ENCODE data around the gene PTPN3. TPM values are rescaled to one million over a fixed set of nuclear protein-coding genes. Genes with fewer than 3 reads are reported as not detected.

PTPN3 gene
- total RNA-seq, 3 donors from 2014 or later (not counting 1 experiment from before 2014, with no cell fraction given): not detected

DNA sequence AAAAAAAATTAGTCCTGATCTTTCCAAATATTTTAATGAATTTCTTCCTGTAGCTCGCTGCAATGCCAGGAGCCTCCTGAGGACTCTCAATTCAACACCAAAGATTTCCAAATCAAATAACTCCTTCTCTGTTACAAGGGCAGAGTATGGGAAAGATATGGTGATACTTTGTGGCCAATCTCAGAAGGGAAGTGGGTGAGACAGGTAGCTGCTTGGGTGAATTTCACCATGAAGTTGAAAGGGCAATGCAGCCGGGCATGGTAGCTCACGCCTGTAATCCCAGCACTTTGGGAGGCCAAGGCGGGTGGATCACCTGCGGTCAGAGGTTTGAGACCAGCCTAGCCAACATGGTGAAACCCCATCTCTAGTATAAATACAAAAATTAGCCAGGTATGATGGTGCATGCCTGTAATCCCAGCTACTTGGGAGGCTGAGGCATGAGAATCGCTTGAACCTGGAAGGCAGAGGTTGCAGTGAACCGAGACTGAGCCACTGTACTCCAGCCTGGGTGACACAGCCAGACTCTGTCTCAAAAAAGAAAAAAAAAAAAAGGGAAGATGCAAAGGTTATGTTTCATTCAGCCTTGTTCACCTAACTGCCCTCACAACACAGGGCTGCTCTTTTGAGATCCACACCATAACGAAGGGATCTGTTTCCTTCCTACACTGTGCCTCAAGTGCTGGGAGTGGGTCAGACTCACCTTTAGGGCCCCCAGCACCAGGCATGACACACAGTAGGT is 58.6 kb downstream of the PTPN3 start:
- TF ChIP-seq, protein P1, sequence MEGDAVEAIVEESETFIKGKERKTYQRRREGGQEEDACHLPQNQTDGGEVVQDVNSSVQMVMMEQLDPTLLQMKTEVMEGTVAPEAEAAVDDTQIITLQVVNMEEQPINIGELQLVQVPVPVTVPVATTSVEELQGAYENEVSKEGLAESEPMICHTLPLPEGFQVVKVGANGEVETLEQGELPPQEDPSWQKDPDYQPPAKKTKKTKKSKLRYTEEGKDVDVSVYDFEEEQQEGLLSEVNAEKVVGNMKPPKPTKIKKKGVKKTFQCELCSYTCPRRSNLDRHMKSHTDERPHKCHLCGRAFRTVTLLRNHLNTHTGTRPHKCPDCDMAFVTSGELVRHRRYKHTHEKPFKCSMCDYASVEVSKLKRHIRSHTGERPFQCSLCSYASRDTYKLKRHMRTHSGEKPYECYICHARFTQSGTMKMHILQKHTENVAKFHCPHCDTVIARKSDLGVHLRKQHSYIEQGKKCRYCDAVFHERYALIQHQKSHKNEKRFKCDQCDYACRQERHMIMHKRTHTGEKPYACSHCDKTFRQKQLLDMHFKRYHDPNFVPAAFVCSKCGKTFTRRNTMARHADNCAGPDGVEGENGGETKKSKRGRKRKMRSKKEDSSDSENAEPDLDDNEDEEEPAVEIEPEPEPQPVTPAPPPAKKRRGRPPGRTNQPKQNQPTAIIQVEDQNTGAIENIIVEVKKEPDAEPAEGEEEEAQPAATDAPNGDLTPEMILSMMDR (IDR thresholded peaks at IDR 0.05): no peak
- H3K27ac Mint-ChIP-seq: no peak overlapping the region
- intact Hi-C loops (cut with micrococcal nuclease): no loop called here

DNA sequence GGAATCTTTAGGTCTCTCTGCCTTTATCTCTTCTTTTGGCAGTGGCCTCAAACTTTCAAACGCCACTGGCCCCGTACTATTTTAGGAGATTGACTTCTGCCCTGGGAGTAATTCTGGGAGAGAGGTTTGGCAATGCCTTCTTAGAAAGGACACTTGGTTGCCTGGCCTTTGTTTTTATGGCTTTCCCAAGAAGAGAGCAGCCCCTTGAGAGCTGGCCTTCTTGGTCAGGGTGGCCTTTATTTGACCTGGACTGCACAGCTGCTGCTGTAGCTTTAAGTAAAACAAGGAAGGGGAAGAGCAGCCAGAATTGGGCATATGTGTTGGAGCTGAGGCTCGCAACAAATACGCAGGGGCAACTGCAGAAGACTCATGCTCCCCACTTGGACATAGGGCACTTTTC is 60.8 kb downstream of the PTPN3 start:
- Histone ChIP-seq H3K9me3 (ENCODE audit: control insufficient read depth, insufficient read depth, low read length) (peaks cover 2% of the 10 kb centered on the region), H3K4me3 (ENCODE audit: low read length) (no peak overlapping the region), H3K27ac (ENCODE audit: low read length) (no peak overlapping the region), H3K4me1 (ENCODE audit: control insufficient read depth, insufficient read depth, low read length) (peaks cover 7% of the 10 kb centered on the region), H3K36me3 (ENCODE audit: control insufficient read depth, insufficient read depth, low read length) (no peaks in the 10 kb centered on the region), H3K27me3 (ENCODE audit: control insufficient read depth, insufficient read depth, low read length) (no peaks in the 10 kb centered on the region)
- no peaks in the 10 kb centered on the region for H3K36me3 Mint-ChIP-seq
- H3K9me3 Mint-ChIP-seq: no peaks in the 10 kb centered on the region
- DNase-seq: no peak
- peaks cover 7 to 14% of the 10 kb centered on the region in 2 donors for H3K27me3 Mint-ChIP-seq (ENCODE audit: low read depth in 2 of 2)
- no peak overlapping the region for H3K4me3 Mint-ChIP-seq
- peaks cover 11 to 16% of the 10 kb centered on the region in 2 donors for H3K4me1 Mint-ChIP-seq
- no peak for ATAC-seq
- TF ChIP-seq, protein P1 (IDR thresholded peaks at IDR 0.05): no peak
- intact Hi-C loops (cut with micrococcal nuclease): no loop called here
- no peak overlapping the region for H3K27ac Mint-ChIP-seq
- WGBS (ENCODE audit: insufficient coverage): 60% methylated on average over 4 of the region's 4 CpGs

More for the DNA sequence above, 58.6 kb downstream of the PTPN3 start:
- H3K9me3 Mint-ChIP-seq: no peaks in the 10 kb centered on the region
- Histone ChIP-seq H3K9me3 (ENCODE audit: control insufficient read depth, insufficient read depth, low read length) (peaks cover 2% of the 10 kb centered on the region), H3K4me3 (ENCODE audit: low read length) (no peak overlapping the region), H3K36me3 (ENCODE audit: control insufficient read depth, insufficient read depth, low read length) (no peaks in the 10 kb centered on the region), H3K4me1 (ENCODE audit: control insufficient read depth, insufficient read depth, low read length) (peaks cover 7% of the 10 kb centered on the region), H3K27ac (ENCODE audit: low read length) (no peak overlapping the region), H3K27me3 (ENCODE audit: control insufficient read depth, insufficient read depth, low read length) (no peaks in the 10 kb centered on the region)
- H3K27me3 Mint-ChIP-seq (ENCODE audit: low read depth in 2 of 2): peaks cover 7 to 14% of the 10 kb centered on the region in 2 donors
- H3K36me3 Mint-ChIP-seq: no peaks in the 10 kb centered on the region
- 73% methylated on average over 8 of the region's 8 CpGs for WGBS (ENCODE audit: insufficient coverage)
- H3K4me1 Mint-ChIP-seq: peaks cover 11 to 16% of the 10 kb centered on the region in 2 donors
- DNase-seq (no peak), ATAC-seq (no peak)
- no peak overlapping the region for H3K4me3 Mint-ChIP-seq

DNA sequence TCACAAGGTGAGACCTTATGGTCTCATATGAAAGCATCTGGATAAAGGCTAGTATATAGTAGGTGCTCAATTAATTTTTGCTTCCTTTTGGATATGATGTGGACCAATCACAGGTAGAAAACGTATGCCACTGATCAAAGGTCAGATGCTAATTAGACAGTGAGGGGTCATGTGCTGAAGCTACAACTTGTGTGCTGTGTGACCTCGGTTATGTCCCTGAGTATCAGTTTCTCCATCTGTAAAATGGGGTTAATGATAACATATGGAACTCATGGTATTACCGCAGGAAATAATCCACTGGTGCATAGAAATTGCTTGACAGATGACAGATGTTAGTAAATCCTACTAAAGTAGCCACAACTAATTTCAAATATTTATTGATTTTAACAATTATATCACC is 62.0 kb downstream of the PTPN3 start:
- H3K36me3 Mint-ChIP-seq: no peaks in the 10 kb centered on the region
- TF ChIP-seq, protein P1 (IDR thresholded peaks at IDR 0.05): no peak
- DNase-seq: no peak
- peaks cover 7 to 14% of the 10 kb centered on the region in 2 donors for H3K27me3 Mint-ChIP-seq (ENCODE audit: low read depth in 2 of 2)
- Histone ChIP-seq H3K36me3 (ENCODE audit: control insufficient read depth, insufficient read depth, low read length) (no peaks in the 10 kb centered on the region), H3K9me3 (ENCODE audit: control insufficient read depth, insufficient read depth, low read length) (peaks cover 2% of the 10 kb centered on the region), H3K4me3 (ENCODE audit: low read length) (no peak overlapping the region), H3K27me3 (ENCODE audit: control insufficient read depth, insufficient read depth, low read length) (no peaks in the 10 kb centered on the region), H3K4me1 (ENCODE audit: control insufficient read depth, insufficient read depth, low read length) (peaks cover 7% of the 10 kb centered on the region), H3K27ac (ENCODE audit: low read length) (no peak overlapping the region)
- no peaks in the 10 kb centered on the region for H3K9me3 Mint-ChIP-seq
- H3K27ac Mint-ChIP-seq: no peak overlapping the region
- peaks cover 8 to 13% of the 10 kb centered on the region in 2 donors for H3K4me1 Mint-ChIP-seq
- WGBS (ENCODE audit: insufficient coverage): 70% methylated on average over 2 of the region's 3 CpGs
- intact Hi-C loops (cut with micrococcal nuclease): no loop called here
- no peak for ATAC-seq
- H3K4me3 Mint-ChIP-seq: no peak overlapping the region

DNA sequence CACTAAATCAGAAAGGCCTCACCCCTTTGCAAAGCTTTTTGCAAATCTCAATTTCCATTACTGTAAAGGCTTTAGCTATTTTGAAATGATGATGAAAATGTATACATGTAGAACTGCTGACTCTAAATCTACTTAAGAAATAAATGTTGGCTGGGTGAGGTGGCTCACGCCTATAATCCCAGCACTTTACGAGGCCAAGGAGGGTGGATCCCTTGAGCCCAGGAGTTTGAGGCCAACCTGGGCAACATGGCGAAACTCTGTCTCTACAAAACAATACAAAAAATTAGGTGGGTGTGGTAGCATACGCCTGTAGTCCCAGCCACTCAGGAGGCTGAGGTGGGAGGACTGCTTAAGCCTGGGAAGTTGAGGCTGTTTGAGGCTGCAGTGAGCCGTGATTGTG is 64.6 kb downstream of the PTPN3 start:
- Histone ChIP-seq H3K4me3 (ENCODE audit: low read length) (no peak overlapping the region), H3K4me1 (ENCODE audit: control insufficient read depth, insufficient read depth, low read length) (no peaks in the 10 kb centered on the region), H3K27me3 (ENCODE audit: control insufficient read depth, insufficient read depth, low read length) (no peaks in the 10 kb centered on the region), H3K36me3 (ENCODE audit: control insufficient read depth, insufficient read depth, low read length) (no peaks in the 10 kb centered on the region), H3K27ac (ENCODE audit: low read length) (no peak overlapping the region), H3K9me3 (ENCODE audit: control insufficient read depth, insufficient read depth, low read length) (no peaks in the 10 kb centered on the region)
- ATAC-seq: no peak
- peaks cover 2 to 3% of the 10 kb centered on the region in 2 donors for H3K27me3 Mint-ChIP-seq (ENCODE audit: low read depth in 2 of 2)
- no peak for DNase-seq
- intact Hi-C loops (cut with micrococcal nuclease): no loop called here
- H3K36me3 Mint-ChIP-seq: no peaks in the 10 kb centered on the region
- no peak overlapping the region for H3K27ac Mint-ChIP-seq
- TF ChIP-seq, protein P1 (IDR thresholded peaks at IDR 0.05): no peak
- H3K4me3 Mint-ChIP-seq: no peak overlapping the region
- H3K9me3 Mint-ChIP-seq: no peaks in the 10 kb centered on the region
- WGBS (ENCODE audit: insufficient coverage): 90% methylated on average over 4 of the region's 5 CpGs
- no peaks in the 10 kb centered on the region for H3K4me1 Mint-ChIP-seq

Measured in natural killer cell (primary cell).